NCI-H128 (cell line): Measurements from ENCODE around the gene DNM2.

ENCODE experiments used
- DNase-seq: peaks from one replicate; lab custom pipeline; 2025; ENCODE audit not compliant: unreplicated experiment; lab: John Stamatoyannopoulos, UW

The DNM2 gene

DNA sequence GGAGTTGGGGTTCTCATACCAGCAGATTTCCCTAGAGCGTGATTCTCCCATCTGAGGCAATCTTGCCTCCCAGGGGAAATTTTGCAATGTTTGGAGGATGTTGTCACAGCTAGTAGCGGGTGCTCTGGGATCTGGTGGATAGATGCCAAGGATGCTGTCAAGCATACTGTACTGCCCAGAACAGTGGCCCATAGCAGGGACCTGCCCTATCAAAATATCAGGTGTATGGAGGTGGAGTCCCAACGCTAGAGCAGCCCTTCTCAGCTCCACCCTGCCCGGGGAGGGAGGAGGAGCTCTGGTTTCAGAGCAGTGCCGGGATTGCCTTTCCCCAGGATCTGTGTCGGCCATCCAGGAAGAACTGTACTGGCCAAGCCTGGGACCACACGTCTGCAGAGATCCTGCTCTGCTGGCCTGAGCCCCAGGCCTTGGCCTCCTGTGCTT is 27.5 kb upstream of the DNM2 start:
- DNase-seq, result no peak

DNA sequence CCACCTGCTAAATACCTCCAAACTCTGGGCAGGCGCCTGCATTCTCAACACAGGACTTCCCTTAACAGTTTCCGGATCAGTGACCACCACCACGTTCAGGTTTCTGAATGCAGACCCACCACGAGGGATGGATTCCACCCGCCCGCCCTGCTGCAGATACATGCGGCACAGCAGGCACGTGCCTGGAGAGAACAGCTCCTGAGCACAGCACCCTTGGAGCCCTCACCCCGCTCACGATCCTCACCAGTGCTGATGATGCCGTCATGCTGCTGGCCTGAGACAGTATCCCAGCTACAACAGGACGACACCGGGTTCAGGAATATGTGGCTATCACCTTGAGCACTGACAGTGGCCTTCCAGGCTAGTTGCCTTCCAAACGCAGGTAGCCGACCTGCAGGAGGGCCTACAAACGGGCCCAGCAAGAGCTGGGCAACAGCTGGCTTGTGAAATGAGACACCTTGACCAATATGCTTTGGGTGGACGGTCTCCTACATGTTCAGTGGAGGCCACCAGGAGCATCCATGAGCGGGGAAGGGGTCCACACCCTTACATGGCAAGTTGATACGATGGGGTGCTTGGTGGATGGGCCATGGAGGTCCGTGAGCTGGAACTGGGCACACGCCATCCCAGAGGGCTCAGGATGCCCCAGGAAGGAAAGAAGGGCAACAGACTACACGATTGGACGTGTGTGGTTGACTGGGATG is 26.5 kb upstream of the DNM2 start:
- DNase-seq, result no peak

DNA sequence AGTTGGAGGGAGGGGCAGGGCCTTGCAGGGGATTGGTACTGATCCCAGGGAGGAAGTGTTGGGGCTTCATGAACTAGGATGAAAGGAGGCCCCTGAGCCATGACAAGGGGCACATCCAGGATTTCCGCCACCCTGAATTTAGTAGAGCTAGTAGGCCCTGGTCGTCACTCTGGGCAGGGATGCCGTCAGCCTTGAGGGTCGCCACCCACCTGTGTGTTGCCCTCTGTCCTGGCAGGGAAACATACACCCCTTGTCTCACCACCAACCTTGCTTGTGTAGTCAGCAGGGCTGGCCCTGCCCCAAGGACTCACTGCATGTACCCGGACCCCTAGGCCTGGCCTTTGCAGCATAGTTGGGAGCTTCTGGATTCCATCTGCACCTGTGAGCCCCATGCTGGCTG is 26.0 kb upstream of the DNM2 start:
- no peak for DNase-seq

DNA sequence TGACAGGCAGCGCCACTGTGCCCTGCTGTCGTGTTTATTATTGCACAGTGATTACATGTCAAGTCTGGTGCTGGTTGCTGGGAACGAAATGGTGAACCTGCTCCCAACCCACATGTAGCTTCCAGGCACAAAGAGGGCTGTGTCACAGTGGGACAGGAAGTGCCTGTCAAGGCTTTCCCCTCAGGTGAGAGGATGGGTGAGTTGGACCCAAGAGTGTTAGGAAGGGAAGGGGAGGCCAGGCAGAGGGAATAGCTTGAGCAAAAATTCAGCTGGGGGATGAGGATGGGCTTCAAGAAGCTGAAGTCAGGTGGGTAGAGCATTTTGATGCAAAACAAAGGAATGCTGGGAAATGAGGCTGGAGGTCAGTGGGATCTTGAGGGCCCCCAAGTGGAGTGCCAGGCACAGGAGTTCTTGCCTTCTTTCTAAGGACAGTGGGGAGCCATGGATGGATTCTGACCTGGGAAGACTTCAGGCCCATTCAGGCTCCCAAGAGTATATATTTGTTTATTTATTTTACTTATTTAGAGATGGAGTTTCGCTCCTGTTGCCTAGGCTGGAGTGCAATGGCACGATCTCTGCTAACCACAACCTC is 25.1 kb upstream of the DNM2 start:
- DNase-seq, result no peak

DNA sequence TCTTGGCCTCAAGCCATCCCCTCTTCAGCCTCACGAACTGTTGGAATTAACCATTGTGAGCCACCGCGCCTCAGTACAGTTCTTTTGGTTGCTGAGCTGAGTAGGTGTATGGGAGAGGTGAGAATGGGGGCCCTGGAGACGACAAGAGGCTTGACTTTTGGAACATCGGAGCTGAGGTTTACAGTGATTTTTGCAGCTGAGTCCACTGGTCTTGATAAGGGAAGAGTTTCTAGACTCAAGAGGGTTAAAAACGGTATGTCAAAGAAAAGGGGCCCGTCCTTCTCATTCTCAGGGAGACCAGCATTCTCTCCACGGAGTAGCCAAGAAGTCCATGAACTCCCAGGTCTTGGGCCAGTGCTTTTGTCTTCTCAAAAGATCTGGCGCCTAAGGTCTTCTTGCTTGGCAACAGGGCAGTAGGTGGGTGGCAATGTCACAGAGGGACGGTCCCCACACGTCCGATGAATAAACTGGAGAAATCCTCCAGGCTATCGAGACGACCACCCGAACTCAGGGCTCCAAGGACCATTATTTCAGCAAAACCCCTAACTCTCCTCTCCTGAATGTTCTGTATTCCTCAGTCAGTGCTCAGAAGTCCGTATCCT is 23.1 kb upstream of the DNM2 start:
- no peak for DNase-seq

DNA sequence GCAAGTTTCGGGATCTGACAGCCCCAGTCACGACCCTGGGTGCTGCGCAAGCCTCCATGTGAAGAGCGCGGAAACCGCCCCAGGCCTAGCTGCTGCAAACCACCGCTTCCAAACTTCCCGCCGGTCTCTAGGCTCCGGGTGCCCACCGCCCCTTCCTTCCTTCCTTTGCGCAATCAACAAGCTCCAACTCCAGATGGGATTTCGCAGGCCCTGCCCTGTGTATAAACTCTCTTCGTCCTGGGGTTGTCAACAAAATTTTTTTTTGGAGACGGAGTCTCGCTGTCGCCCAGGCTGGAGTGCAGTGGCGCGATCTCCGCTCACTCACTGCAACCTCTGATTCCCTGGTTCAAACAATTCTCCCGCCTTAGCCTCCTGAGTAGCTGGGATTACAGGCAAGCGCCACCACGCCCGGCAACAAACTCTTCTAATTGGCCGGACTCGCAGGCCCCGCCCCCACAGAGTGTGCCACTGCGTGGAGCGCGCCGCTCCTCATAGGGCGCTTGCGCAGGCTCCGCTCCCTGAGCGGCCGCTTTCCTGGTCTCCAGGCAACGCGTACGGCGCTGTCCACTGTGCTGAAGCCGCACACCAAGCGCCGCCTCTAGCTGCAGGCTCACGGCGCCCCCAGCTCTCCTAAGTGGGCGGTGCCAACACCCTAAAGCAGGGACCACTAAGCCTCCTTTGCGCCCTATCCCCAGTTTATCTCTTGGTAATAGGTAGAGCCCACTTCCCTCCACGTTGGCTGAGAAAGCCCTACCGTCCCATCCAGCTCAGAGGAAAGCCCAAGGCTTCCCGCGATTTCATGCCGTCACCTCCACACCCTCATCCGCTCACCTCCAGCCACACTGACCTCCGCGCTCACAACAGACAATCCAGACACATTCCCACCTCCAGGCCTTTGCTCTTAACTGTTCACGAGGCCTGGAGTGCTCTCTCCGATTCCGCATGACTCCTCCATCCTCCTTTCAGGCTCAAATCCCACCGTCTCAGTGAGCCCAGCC is 22.2 kb upstream of the DNM2 start:
- peak; percentile 94 for DNase-seq

DNA sequence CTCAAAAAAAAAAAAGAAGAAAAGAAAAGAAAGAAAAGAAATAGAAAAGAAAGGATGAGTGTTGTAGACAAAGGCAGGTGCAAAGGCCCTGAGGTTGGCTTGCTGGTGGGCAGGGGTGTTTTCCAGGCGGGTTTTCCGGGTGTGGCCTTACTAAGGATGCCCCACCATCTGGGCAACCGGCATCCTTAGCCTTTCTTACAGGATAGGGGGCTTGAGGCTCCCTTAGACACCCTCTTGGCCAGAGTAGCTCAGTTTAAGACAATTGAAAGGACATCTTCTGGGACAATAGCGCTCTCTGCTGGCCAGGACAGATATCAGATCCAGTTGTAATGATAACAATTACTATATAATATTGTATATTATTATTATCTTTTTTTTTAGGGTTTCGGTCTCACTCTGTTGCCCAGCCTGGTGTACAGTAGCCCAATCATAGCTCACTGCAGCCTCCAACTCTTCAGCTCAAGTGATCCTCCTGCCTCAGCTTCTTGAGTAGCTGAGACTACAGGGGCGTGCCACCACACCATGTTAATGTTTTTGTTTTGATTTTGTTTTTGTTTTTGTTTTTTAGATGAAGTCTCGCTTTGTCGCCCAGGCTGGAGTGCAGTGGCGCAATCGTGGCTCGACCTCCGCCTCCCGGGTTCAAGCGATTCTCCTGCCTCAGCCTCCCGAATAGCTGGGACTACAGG is 18.1 kb upstream of the DNM2 start:
- no peak for DNase-seq

DNA sequence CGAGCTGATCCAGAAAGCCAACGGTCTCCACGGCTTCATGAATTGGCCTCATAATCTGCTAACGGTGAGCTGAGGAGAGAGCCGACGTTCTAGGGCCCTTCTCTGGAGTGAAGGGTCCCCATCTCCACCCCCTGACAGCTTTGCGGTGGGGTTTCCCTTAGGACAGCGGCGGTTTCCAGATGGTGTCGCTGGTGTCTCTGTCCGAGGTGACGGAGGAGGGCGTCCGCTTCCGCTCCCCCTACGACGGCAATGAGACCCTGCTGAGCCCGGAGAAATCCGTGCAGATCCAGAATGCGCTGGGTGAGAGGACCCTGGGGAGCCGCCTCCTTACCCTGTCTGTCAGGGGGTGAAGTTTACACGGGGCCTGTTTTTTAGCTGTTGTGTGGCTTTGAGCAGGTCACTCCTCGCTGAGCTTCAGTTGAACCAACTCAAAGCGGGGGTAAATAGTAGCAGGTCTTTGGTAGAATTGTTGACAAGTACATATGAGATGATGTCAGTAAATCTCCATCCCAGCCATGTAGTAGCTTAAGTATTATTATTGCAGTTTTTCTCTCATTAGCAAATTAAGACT is 15.8 kb upstream of the DNM2 start:
- DNase-seq, result no peak

DNA sequence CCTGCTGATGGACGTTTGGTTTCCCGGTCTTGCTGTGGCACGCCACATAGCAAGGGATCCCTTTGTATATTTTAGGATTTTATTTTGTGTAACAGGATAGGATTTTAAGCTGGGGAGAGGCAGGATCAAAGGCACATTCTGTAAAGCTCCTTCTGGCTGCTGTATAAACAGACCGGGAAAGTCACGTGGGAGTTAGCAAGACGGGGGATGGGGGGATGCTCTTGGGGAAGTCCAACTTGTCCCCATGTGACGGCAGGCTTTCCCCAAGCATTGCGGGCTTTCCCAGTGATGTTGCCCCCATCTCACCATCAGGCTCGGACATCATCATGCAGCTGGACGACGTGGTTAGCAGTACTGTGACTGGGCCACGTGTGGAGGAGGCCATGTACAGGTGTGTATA is 10.9 kb upstream of the DNM2 start:
- DNase-seq, result no peak

DNA sequence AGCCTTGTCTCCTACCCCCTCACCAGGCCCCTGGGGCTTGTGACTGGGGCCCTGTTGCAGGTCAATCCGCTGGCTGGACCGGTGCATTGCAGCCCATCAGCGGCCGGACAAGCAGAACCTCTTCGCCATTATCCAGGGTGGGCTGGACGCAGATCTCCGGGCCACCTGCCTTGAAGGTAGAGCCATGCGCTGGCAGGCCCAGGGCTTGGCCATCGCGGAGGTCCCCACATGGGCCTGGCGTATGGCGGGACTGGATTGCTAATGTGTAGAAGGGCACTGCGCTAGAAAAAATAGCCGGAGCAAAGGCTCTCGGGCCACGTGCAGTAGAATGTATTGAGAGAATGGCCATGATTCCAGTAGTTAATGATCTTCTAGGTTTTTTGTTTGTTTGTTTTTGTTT is 10.4 kb upstream of the DNM2 start:
- DNase-seq, result no peak

DNA sequence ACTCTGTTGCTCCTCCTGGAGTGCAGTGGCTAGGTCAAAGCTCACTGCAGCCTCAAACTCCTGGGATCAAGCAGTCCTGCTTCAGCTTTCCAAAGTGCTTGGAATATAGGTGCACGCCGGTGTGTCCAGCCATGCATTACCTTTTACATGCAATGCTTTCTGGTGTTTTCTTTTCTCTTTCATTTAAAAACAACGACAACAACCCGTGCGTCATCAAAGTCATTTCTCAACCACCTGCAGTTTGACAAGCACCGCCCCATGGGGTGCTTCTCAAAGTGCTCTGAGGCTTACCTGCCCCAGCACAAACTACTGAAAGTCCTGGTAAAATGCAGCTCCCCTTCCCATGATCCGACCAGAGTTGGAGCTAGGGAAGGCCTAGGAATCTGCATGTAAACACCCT is 9.6 kb upstream of the DNM2 start:
- DNase-seq, result no peak

DNA sequence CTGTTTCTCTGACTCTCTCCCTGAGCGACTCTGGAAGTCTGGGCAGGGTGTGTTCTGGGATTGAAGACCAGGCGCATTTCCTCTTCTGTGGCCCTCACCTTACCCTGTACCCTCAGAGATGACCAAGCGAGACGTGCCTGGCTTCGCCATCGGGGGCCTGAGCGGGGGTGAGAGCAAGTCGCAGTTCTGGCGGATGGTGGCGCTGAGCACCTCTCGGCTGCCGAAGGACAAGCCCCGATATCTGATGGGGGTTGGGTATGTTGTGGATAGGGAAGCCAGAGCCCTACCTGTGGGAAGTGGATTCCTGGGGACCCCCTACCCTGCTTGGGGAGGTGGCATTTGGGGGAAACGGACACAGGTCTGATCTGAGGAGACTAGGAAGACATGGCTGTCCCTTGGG is 5.8 kb upstream of the DNM2 start:
- no peak for DNase-seq

DNA sequence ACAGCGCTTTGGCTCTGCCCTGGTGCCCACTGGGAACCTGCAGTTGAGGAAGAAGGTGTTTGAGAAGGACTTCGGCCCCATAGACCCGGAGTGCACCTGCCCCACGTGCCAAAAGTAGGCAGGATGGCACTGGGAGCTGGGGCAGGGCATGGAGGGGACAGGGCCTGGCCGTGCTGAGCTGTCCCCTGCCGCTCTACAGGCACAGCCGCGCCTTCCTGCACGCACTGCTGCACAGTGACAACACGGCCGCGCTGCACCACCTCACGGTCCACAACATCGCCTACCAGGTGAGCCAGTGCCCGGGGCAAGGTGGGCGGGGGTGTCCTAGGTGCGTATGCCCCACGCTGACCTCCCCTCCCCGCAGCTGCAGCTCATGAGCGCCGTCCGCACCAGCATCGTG is 5.1 kb upstream of the DNM2 start:
- DNase-seq, result no peak

DNA sequence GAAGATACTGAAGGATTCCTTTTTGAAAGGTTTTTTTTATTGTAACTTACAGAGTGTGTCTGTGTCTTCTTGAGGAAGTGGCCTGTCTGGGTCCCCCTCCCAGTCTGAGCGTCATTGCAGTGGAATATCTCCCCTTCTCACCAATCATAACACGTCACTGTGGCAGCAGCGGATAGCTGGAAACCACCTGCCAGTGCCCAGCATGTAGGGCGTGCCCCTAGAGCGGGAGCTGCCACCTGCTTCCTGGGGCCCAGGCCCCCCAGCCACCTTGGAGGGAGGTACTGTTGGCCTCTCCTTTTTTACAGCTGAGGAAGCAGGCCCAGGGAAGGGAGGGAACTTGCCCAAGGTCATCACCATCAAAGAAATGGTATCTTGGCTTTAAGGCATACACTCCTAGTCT is 4.6 kb upstream of the DNM2 start:
- no peak for DNase-seq

DNA sequence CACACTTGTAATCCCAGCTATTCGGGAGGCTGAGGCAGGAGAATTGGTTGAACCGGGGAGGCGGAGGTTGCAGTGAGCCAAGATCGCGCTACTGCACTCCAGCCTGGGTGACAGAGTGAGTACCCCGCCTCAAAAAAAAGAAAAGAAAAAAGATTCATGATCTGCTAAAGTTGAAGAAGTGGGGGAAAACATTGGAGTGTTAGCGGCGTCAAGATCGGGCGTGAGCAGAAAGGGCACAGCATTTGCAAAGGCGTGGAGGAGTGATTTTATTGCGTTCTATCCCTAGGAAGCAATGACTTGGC is 874 bp upstream of the DNM2 start:
- DNase-seq, result no peak

DNA sequence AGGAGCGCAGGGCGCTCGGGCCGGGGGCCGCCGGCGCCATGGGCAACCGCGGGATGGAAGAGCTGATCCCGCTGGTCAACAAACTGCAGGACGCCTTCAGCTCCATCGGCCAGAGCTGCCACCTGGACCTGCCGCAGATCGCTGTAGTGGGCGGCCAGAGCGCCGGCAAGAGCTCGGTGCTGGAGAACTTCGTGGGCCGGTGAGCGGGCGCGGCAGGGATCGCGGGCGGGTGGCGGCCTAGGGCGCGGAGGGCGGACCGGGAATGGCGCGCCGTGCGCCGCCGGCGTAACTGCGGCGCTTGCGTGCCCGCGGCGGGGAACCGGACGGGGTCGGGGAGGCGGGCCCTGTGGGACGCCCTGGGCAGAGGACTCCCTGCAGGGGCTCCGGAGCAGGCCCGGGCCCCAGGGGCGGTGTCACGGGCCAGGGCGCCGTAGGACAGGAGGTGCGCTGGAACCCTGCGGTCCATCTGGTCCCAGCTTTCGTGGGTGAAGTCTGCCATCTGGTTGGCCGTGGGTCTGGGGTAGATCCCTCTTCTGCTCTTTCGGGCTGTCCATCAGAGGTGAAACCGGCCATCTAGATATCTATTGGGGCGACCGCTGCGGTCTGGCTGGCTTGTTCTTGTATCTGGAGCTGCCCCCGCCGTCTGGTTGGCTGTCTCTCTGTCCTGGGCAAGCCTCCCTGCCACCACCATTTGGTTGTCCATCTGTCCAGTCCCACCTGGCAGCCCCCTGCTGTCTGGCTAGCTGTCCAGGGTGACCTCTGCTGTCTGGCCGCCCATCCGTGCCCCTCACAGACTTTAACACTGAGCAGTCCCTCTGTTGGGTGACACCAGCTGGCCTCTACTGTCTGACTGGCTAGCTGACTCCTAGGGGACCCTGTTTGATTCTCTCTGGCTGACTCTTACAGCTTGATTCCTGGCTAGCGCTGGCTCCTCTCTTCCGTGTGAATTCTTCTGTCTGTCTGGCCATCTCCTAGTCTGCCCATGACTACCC is 622 bp downstream of the DNM2 start:
- DNase-seq, result no peak

DNA sequence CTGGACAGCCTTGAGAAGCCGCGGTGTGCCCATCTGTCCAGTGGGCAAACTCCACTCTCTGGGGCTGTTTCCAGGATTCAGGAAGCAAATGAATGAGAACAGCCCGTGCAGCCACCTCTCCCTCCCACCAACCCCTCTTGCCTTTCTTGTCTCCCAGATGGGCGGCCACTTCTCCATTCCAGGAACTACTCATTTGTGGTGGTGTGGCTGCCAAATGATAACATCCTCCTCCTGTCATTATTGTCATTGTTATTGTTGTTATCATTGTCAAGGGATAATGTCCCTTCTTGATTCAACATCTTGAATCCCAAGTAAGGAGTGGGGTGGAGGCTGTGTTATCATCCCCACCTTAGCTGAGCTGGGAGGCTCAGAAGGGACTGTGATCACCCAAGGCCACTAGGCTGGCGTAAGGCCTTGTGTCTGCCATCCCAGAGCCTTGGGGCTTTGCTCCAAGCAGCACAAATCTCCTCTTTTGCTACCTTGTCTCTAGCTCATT is 1.6 kb downstream of the DNM2 start:
- DNase-seq, result no peak

DNA sequence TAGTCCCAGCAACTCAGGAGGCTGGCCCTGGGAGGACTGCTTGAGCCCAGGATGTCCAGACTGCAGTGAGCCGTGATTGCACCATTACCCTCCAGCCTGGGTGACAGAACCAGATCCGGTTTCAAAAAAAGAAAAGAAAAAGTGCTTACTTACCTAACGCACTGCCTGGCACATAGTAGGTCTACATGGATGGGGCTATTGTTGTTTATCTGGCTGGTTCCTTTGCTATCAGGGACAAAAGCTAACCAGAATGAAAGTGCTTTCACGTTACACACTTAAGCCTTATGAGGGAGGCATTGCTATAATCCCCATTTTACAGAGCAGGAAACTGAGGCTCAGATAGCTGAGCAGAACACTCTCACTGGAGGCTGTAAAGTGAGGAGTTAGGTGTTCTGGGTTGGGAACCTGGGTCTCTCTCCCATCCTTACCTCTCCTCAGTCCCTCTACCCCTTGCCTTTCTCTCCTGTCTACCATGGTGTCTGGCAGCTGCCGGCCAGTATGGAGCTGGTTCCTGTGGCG is 2.8 kb downstream of the DNM2 start:
- no peak for DNase-seq

DNA sequence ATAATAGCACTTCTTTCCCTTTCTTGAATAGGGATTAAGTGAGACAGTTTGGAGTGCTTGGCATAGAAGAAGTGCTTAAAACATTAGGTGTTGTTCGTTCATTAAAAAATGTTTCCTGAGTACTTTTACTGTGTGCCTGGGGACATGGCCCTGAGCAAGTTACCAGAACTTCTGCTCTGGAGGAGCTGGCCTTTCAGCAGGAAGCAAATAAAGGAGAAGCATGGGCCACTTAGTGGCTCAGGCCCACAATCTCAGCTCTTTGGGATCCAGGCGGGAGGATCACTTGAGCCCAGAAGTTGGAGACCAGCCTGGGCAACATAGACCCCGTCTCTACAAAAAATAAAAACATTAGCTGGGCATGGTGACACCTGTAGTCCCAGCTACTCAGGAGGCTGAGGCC is 5.7 kb downstream of the DNM2 start:
- DNase-seq, result no peak
